GM11168 (cell line): Measurements from ENCODE around the gene RALGDS.

ENCODE experiments used
- in situ Hi-C: fragments of 300-500 bp; cut with MboI; formaldehyde crosslinking; loops from one replicate; pipeline ENCODE4 v1.12.0; 2022; ENCODE audit warnings: low sequenced_read_pairs; ENCODE audit not compliant: unreplicated experiment

RALGDS gene

DNA sequence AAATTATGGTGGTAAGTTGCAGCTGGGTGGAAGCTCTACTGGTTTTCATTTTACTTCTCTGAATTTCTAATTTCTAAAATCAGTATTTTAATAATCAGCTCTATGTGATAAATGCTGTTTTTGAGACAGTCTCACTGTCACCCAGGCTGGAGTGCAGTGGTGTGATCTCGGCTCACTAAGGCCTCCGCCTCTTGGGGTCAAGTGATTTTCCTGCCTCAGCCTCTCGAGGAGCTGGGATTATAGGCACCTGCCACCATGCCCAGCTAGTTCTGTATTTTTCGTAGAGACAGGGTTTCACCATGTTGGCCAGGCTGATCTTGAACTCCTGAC, 1.5 kb upstream of the RALGDS start:
- in situ Hi-C loops, result no loop called here

DNA sequence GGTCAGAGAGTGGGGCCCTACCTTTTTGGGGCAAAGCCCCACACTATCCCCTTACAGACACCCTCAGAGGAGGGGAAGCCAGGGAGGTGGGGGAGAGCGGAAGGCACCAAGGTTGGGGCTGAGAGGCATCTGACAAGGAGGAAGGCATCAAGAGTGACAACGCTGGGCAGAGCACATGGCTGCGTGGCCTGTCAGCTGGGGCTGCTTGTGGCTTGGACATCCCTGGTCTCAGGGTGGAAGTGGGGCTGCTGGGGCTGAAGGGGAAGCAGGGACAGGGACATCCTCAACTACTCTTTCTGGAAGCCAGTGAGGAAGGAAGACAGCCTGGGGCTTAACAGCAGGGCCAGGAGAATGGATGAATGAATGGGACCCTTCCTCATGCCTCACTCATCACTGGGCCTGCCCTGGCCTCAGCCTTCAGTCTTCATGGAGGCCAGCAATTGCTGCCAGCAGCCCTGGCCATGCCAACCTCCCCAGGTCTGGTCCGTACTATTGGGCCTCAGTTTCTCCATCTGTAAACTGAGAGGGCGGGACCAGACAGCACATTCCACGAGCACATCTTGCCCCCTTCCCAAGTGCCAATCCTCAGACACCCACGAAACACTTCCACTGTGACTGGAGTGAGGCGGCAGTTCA, 993 bp upstream of the RALGDS start:
- in situ Hi-C loops, result no loop called here

DNA sequence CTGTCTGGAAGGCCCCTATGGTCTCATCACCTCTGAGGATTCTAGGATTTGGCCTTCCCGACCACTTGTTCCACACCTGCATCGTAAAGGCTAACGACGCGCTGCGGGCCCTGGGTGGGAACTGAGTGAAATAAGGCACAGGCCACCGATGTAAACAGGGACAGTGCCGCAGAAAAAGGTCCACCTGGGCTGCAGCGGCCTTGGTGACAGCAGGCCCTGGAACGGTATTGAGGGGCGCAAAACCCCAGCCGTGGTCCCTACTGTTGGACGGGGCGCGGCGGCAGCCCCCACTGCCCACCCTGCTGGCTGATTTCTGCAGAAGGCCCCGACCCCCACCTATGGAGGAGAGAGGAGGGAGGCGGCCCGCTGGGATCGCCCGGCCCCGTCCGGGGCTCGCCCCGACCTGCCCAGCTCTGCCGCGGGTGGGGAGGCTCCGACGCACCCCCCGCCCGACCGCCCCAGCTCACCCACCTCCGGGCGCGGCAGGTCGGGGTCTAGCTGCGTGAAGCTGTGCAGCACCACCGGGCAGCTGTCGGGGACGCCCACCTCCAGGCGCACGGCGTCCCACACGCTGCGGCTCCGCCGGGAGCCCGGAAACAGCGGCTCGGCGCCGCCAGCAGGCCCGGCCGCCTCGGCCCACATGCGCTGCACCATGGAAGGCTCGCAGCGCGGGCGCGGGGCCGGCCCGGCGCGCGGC, 391 bp downstream of the RALGDS start:
- in situ Hi-C loops, result no loop called here

DNA sequence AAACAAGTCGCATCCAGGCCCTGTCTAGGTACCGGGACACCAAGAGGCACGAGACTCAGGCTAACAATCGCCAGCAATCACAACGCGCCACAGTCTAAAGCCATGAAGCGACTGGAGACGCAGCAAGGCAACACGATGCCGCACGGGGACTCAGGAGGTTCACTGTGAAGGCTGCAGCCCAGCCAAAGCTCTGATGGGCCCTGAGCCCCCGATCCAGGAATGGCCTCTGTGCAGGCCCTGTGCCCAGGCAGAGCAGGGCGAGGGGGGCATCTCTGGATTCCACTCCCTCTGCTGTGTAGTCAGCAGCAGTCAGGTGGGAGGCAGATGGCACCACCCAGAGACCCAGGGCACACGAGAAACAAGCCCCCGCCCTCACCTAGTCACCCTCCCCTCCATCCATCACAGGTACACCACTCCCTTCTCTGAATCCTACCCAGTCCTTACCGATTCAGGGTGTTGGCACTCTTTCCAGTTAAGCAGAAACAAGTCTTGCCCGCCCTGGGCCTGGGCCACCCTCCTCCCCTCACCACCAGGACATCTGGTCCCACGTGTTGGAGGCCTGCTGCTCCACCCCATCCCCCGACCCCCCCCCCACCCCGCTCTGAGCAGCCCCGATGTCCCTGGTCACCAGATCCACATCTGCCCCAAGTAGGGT, 1.1 kb downstream of the RALGDS start:
- in situ Hi-C loops, result no loop called here

DNA sequence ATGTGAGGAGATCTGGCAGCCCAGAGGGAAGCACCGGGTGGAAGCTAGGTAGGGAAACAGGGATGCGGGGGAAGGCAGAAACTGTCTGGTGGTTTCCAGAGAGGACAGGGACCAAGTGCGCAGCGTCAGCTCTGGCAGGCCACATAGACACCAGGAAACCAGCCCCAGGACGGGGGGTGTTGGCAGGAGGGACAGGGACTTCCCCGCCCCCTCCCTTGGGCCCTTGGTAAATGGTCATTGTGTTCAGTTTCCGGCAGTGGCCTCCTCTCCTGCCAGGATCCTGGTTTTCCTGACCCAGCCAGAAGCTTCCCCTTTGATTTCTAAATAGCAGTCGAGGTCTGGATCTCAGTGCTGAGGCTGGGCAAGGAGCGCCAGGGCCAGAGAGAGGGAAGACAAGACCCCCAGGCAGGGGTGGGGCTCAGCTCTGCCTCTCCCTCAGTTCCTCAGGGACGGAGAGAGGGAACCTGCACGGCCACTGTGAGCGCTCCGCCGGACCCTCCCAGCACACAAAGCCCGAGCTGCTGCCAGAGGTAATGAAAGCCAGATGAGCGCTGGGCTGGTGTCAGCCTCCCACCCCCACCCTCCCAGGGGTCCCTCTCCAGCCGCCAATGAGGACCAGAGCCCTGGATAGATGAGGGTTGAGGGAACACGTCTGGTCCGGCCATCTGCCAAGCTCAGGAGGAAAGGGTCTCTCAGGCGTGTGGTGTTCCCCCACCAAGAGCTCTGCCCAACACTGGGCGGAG, 1.8 kb downstream of the RALGDS start:
- in situ Hi-C loops, result no loop called here

DNA sequence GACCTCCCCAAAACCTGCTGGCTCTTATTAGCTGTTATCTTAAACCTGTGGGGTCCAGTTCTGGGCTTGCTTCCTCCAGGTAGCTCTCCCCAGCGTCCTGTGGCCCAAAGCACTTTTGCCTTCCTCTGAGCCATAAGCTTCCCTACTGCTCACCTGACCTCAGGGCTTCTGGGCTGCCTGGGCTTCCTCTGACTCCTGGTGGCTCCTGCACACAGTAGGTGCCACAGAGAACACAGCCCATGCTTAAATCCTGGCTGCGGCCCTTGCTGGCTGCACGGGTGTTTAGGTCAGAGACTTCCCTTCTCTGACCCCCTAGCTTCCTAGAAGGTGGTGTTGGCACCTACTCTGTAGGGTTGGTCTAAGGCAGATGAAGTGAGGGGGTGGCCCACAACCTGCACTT, 2.5 kb downstream of the RALGDS start:
- in situ Hi-C loops, result no loop called here

DNA sequence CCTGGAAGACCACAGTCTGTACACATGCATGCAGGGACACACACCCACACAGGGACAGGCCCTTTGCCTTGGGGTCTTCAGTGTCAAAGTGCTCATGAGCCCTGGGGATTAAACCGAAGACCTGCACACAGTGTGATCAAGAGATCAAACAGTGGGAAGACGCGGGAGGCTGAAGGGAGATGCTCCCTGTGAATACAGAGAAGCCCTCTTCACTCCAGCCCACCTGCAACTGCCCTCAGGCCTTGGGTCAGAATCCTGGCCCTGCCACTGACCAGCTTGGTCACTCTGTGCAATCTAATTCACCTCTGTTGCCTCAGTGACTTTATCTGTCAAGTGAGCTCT, 2.9 kb downstream of the RALGDS start:
- in situ Hi-C loops, result no loop called here

DNA sequence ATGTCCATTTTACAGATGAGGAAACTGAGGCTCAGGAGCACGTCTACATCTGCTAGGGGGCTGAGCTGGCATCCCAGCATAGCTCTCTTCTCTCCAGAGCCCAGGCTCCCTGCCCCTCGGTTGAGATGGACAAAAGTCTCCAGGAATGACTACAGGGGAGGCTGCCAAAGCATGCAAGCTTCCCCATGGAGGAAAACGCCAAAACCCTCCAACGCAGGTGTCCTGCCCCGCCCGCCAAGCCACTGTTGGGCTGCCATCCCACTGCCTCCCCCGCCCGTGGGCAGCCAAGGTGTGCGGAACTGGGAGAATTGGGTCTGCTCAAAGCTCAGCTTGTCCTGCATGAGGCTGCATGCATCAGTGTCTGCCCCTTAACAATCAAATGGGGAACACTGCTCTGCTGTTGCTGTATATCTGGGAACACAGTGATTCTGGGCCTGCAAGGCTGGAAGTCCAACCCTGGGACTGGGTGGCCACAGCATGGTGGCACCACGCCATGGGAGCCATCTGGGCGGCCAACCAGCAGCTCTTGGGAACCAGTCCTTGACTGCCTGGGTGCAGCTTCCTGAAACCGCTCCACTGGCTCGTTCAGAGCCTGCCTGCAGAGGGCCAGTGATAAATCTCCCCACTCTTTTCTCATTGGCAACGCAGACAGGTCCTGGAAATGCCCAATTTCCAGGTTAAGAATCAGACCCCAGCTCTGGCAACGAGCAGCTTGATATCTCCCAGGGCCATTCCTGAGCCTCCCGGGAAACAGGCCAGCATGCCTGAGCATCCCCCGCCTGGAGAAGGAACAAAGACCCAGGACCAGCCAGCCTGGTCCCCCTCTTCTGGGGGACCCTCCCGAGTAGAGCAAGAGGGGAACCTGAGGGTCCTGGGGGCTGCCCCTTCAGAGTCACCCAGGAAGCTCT, 3.5 kb downstream of the RALGDS start:
- in situ Hi-C loops, result no loop called here

DNA sequence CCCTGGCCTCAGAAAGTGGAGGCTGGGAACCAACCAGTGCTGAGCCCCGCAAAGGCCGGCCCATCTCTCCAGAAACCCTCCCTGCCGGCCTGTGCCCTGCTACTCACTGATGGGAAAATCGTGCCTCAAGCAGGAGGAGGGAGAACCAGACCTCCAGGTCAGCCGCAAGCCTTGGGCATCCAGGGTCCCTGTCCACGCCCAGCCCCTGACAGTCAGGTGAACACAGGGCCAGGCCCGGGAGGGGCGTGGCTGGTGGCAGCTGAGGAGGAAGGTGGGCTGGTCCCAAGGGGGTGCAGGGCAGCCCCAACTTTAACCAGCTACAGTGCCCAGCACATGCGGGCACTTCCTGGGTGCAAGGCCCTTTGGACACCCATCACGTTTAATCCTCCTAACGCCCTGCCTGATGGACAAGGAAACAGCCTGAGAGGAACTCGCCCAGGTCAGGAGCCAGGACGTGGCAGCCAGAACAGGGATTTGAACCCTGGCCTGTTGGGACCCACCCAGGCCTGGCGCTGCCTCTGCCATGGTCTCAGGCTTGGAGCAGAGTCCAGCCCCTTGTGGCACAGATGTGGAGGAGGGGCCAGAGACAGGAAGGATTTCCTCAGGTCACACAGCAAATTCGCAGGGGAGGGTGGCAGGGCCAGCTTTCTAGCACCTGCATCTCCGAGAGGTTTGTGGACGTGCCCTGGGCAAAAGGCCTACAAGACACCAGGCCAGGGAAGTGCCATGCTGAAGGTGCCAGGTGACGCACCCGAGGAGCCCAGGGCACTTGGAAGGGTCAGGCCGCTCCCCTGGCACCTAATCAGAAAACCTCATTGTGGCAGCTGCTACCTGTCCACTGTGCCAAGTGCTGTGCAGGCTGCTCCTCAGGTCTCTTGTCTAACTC, 4.5 kb downstream of the RALGDS start:
- in situ Hi-C loops, result no loop called here

DNA sequence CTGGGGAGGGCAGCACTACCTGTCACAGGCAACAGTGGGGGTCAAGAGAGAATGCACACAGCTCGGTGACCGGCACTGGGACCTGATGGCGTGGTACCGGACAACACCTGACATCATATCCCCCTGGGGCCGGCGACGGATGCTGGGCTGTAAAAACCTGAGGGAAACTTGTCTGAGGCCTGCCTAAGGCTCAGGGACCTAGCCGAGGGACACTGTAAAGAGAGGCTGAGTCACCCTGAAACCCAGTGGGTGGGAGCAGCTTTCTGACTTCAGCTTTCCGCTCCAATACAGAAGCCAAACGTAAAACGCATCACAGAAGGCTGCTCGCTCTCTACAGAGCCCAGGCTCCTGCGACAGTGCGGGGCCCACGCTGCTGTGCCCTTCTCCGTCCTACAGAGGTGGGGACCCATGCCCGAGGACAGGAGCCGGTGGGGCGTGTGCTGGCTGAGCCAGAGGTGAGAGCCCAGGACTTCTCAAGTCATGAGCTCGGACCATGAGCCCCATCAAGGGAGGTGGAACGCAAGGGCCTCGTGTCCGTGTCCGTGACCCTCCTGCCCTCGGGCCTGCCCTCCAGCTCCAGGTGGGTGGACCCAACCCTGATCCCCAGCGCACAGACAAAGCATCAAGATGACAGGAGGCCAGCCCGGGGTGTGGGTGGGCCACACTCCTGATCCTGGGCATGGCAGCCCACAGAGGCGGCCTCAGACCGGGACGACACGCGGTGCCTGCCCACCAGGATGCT, 5.3 kb downstream of the RALGDS start:
- in situ Hi-C loops, result no loop called here

DNA sequence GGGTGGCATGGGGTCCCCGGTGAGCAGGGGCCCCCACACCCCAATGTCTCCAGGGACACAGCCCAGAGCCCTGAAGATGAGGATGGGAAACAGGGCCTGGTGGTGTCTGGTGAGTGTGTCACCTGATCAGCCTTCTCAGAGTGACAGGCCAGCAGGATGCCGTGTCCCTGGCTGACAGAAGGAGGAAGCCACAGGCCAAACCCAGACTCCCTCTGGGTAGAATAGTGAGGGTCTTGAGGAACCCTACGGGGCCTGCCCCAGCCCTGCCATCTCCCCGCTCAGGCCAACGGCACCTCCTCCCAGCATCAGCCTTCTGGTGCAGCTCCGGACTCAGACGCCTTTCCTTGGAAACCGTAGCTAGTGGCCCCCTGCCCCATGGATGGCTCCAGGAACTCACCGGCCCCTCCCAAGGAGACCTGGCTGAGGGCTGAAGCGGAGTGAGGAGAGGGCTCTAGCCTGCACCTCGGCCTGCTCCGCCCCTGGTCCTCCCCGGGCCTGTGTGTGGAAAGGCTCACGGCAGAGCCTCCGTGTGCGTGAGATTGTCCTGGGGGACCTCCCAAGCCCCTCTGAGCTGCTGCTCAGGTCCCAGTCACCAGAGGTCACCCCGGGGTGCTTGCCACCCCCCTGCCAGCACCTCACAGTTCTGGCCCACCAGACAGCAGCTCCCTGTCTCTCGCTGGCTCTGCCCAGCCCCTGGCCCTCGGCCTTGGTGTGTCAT, 6.0 kb downstream of the RALGDS start:
- in situ Hi-C loops, result no loop called here

DNA sequence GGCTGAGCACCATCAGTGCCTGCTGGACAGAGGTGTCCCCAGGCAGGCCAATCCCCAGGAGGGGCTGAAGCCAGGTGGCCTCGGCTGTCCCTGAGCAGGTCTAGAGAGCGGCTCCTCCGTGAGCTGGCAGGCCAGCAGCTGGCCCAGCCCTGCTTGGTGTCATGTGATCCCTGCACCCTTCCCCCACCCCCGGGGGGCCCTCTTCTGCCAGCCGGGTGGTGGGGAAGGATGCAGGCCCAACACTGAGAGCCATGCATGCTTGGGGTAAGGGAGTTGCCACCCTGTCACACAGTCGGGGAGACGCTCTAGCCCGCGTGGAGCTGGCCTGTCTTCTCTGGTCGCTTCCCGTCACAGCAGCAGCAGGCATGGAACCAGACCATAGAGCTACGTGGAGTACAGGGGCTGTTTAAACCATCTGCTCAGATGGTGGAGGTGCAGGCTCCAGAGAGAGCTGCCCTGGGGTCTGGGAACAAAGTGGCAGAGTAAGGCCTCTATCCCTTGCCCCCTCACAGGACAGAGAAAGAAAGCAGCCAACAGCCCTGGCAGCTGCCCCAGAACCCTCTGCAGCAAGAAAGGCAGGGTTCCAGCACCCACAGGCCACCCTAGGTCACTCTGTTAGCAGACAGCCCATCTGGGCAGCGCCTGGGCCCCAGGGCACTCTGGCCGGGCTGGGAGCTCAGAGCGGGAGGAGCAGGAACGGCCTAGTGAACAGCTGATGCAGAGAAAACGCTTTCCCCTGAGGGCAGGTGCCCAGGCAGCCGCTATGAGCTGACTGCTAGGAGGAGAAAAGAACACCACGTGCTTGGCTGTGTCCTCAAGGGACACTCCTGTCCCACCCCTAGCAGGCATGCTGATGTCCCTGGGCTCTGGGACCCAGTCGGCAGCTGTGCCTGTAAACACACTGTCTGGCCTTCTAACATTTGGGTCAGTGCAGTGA, 6.8 kb downstream of the RALGDS start:
- in situ Hi-C loops, result no loop called here

DNA sequence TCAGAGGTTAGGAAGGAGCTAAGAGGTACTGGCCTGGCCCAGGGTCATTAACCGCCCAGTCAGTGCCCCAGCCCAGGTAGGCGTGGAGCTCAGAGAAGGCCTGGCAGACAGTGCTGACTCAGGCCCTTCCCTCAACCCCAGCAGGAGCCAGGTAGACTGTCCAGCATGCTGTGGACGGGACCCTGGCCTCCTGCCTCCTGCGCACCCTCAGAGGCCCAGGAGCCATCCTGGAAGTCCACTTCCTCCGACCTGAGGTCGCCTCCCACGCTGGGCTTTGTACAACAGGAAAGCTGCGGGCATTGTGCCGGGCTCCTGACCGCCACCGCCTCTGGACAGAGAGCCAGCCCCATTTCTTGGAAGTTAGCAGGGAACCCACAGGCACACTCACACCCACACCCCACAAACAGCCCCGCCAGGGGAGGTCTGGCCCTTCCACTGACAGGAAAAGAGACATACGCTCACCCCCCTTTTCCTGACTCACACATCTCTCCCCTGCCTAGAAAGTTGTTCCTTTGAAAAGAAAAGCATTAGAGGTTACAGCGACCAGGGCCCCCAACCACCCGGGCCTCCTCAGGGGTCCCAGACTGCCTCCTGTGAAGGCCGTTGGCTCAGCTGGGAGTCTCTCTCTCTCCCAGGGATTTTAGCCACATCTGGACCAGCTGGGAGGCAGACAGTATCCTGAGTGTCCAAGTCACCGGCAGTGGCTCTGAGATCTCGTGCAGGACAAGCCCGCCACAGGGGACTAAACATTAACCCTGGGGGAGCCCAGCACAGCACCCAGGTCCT, 7.7 kb downstream of the RALGDS start:
- in situ Hi-C loops, result no loop called here

DNA sequence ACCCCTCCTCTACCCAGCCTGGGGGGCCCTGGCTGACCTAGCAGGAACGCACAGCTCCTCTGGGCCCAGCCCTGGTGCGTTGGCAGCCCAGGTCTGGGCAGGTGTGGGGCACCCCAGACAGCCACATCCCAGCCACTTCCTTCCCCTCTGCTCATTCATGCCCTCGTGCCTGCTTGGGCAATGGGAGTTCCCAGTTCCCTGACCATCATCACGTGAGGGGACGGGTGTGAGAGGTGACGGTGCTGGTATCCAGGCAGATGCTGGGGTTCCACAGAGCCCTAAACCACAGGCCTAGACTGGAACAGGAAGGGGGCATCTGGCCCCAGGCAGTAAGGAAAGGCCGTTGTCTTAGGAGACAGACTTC, 8.4 kb downstream of the RALGDS start:
- in situ Hi-C loops, result no loop called here

DNA sequence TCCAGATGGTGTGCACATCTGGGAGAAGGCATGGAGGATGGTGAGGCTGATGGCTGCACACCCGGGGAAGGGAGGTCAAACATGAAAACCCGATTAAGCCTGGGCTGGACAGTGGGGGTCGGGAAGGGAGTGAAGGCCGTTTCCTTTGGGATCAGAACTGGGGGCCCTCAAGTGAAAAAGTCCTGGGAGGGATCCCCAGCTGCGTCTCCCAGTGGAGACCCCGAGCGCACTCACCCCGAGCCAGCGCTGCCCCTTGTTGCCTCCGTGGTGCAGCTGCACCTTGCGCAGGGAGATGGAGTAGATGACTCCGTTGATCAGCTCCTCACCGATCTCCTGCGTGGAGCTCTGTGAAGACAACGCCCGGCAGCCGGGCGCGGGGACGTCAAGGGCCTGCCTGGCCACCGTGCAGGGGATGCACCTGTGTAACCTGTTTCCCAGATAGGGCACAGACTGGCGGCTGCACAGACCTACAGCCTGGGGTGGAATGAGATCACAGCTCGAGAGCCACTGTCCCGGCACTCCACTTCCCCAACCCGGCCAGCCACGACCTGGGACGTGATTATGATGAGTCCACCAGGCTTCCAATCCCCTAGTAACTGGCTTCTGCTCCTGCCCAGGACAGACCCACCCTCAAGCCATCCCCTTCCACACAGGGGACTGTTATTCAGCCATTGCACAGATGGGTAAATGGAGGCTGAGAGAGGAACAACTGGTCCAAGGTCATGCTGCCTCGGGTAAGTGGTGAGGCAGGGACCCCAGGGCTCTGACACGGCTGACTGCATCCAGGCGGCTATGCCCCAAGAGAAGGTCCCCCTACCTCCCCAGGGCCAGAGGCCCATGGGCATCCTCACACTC, 9.0 kb downstream of the RALGDS start:
- in situ Hi-C loops, result no loop called here
